ENCODE measurements around the gene NEUROD4. TPM values are rescaled to one million over a fixed set of nuclear protein-coding genes. Genes with fewer than 3 reads are reported as not detected.

The NEUROD4 gene
- polyA plus RNA-seq, 1 of the 3 experiments (the other 2 are of a cell fraction) = not detected

GRCh38 chr12:55060470-55060869 lies 40.7 kb downstream of the NEUROD4 start (continued):
- no peak for TF ChIP-seq USF2 (IDR thresholded peaks at IDR 0.05; ENCODE audit: borderline replicate concordance, low read depth, low read length)

- ChIA-PET POLR2A (no interaction called here), CTCF (no interaction called here)
- Histone ChIP-seq H3K9me3 (no peaks in the 10 kb centered on the region), H3K4me3 (ENCODE audit: low read depth in 2 of 2, low read length in 1 of 2) (no peak overlapping the region), H3K79me2 (ENCODE audit: insufficient read depth) (no peaks in the 10 kb centered on the region), H2AFZ (ENCODE audit: low read depth) (no peak overlapping the region), H3K4me1 (ENCODE audit: control insufficient read depth in 1 of 2, insufficient read depth in 2 of 2, low read depth in 1 of 2, low read length in 1 of 2) (no peaks in the 10 kb centered on the region), H3K36me3 (replicated peaks in 1 of 2; ENCODE audit: control insufficient read depth in 1 of 2, insufficient read depth in 2 of 2, low read length in 1 of 2) (no peaks in the 10 kb centered on the region), H4K20me1 (ENCODE audit: insufficient read depth) (no peaks in the 10 kb centered on the region), H3K4me2 (no peak overlapping the region), H3K9ac (no peak overlapping the region), H3F3A (replicated peaks; ENCODE audit: insufficient read depth) (no peaks in the 10 kb centered on the region), H3K9me2 (no peaks in the 10 kb centered on the region), H3K27me3 (ENCODE audit: insufficient read depth) (no peaks in the 10 kb centered on the region; the same call in 1 of the 2 replicates), H3K27ac (ENCODE audit: low read depth in 2 of 2, low read length in 1 of 2) (no peak overlapping the region)
- WGBS (ENCODE audit: low lambda C conversion rate) = 4% methylated on average over 3 of the region's 3 CpGs
- TF ChIP-seq JUND (IDR thresholded peaks at IDR 0.05) (no peak), FOSL2 (IDR thresholded peaks at IDR 0.05; ENCODE audit: borderline replicate concordance, low read depth) (no peak), EP300 (IDR thresholded peaks at IDR 0.05; ENCODE audit: borderline replicate concordance in 1 of 2, low read depth in 1 of 2, low read length in 1 of 2) (no peak), TAF1 (IDR thresholded peaks at IDR 0.05; ENCODE audit: borderline replicate concordance, low read depth, low read length) (no peak), SMC3 (IDR thresholded peaks at IDR 0.05; ENCODE audit: low read depth, low read length) (no peak), GATA2 (CRISPR knock-in tag; IDR thresholded peaks at IDR 0.05) (no peak), GABPA (IDR thresholded peaks at IDR 0.05; ENCODE audit: low read depth) (no peak), NFIC (IDR thresholded peaks at IDR 0.05; ENCODE audit: borderline replicate concordance) (no peak), NRF1 (IDR thresholded peaks at IDR 0.05; ENCODE audit: low read depth, low read length) (no peak), TEAD4 (IDR thresholded peaks at IDR 0.05; ENCODE audit: borderline replicate concordance, insufficient read depth) (no peak), FOXJ3 (CRISPR knock-in tag; IDR thresholded peaks at IDR 0.05) (no peak), MXI1 (IDR thresholded peaks at IDR 0.05; ENCODE audit: low read depth, low read length) (no peak), USF2 (IDR thresholded peaks at IDR 0.05; ENCODE audit: borderline replicate concordance, low read depth, low read length) (no peak)
- TF ChIP-seq, protein P1, sequence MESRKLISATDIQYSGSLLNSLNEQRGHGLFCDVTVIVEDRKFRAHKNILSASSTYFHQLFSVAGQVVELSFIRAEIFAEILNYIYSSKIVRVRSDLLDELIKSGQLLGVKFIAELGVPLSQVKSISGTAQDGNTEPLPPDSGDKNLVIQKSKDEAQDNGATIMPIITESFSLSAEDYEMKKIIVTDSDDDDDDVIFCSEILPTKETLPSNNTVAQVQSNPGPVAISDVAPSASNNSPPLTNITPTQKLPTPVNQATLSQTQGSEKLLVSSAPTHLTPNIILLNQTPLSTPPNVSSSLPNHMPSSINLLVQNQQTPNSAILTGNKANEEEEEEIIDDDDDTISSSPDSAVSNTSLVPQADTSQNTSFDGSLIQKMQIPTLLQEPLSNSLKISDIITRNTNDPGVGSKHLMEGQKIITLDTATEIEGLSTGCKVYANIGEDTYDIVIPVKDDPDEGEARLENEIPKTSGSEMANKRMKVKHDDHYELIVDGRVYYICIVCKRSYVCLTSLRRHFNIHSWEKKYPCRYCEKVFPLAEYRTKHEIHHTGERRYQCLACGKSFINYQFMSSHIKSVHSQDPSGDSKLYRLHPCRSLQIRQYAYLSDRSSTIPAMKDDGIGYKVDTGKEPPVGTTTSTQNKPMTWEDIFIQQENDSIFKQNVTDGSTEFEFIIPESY (IDR thresholded peaks at IDR 0.05; ENCODE audit: borderline replicate concordance, low read depth) = no peak
- TF ChIP-seq, protein P2, sequence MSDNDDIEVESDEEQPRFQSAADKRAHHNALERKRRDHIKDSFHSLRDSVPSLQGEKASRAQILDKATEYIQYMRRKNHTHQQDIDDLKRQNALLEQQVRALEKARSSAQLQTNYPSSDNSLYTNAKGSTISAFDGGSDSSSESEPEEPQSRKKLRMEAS (IDR thresholded peaks at IDR 0.05; ENCODE audit: low read depth) = no peak
- no peak for DNase-seq
These were observed 41.2 kb downstream of the NEUROD4 start for GRCh38 chr12:55061024-55061423.

All from SK-N-SH (cell line).